GM21528 (cell line): ENCODE results near the gene TBCK.
A peak's percentile ranks its signal among the peaks of the same experiment; 100 is the strongest.

Experiments
- ATAC-seq: cut with Tn5 transposase; IDR thresholded peaks from one replicate; pipeline ENCODE4 v1.9.1; 2021; ENCODE audit warnings: mild to moderate bottlenecking, moderate library complexity; ENCODE audit not compliant: unreplicated experiment, low FRiP score

TBCK gene

DNA sequence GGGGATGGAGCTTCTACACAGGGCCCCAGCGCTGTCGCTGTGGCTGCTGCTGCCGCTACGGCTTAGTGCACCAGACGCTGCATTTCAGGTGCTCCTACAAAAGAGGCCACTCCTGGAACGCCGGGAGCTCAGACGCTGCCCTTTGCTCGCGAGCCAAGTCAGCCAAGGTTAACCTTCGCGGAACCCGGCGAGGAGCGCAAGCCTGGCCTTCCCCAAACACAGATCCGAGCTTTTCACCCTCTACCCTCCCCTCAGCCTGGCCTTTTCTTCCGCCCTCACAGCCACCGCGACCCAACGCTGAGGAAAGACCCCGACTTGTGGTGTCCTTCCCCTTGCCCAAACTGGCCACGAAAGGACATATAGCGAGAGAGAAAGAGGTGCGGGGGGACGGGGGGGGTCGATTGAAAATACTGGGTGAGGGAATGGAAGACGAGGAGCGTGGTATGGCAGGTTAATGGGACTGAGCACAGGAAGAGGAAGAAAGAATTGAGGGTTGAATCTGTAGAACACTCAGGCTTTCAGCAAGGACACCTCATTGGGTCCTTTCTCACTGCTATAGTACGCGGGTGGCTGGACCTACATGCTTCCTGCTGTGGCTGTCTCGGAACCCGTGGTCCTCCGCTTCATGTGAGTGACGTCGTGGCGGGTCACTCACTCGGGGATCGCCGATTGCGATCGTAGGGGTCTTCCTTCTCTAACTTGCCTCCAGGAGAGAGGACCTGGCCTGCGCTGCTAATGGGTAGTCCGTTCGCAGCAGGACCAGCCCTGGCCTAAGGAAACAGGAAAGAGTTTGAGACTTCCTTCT, at the start of gene TBCK, which contains the start of gene AIMP1:
Gene TBCK, minus strand, starts transcription at position 242 of the 805 bp plus-strand sequence. CDS start 7,249 bp downstream, outside the sequence.
Gene AIMP1, plus strand, starts transcription at position 583 of the 805 bp plus-strand sequence. CDS start 8,460 bp downstream, outside the sequence.
- peak; percentile 91 for ATAC-seq

DNA sequence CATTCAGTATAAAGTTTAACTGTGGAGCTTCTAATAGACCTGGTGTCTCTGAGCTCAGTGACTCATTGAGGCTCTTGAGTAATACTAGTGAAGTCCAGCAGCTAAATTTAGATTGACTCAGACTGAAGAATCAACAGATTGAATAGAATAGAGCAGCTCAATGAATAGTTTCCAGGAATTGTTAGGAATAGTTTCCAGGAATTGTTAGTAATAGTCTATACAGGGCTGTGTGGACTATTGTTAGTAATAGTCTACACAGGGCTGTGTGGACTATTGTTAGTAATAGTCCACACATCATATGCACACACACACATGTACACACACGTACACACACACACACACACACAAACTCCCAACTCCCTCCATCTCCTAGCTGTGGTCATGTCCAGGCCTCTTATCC, 49.6 kb upstream of the TBCK start:
- no peak for ATAC-seq

- ATAC-seq = no peak
Observed at GRCh38 chr4:106364282-106364681, 48.3 kb upstream of the TBCK start.

DNA sequence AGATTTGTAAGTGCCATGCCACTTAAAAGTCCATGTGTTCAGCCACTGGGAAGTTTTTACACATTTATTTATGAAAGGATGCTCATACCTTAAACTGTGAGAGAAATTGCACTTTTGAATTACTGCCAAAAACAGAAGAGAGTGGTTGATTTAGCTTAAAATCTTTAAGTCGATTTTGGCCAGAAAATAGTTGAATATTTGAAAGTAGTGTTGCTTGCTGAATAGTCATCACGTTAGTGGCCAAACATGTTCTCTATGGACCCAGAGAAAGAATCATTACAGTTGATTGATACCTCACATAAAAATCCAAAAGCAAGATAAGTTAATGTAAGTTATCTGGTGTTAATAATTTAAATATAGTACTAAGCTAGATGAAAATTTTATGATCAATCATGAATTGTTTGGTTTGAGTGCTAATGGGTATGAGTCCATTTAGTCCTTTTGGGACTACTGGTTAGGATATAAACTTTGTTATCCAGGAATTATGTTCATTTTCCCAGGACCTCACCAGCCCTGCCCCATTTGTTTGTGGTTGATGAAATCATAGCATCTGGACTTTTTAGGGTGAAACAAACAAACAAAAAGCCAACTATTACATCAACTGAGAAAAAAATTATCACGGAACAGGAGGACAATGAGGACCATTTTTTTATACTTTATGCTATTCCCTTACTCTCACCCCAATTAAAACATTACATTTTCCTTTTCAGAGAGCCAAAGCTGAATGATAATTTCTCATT, 46.2 kb upstream of the TBCK start:
- no peak for ATAC-seq

GRCh38 chr4:106358899-106359298, 42.9 kb upstream of the TBCK start:
- ATAC-seq = no peak

GRCh38 chr4:106355193-106355592, 39.2 kb upstream of the TBCK start:
- no peak for ATAC-seq

GRCh38 chr4:106353786-106354185, 37.8 kb upstream of the TBCK start:
- ATAC-seq = no peak

- ATAC-seq = no peak
Observed at GRCh38 chr4:106351016-106351415, 35.0 kb upstream of the TBCK start.

DNA sequence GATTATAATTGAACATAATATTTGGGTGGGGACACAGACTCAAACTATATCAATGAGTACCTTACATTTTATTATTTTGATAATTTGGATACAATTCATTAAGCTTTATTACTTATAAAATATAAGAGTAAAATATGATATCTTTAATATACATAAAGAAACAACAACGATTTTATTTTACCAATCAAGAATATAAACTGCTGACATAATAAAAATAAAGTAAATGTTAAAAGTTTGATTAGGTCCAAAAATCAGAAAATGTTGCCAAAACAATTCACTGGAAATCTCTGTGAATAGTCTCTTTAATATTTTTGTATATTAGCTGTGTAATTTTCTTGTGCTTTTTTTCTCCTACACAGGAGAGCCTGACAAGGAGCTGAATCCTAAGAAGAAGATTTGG, 31.2 kb upstream of the TBCK start:
- no peak for ATAC-seq

GRCh38 chr4:106344647-106344970, 28.6 kb upstream of the TBCK start:
- no peak for ATAC-seq

DNA sequence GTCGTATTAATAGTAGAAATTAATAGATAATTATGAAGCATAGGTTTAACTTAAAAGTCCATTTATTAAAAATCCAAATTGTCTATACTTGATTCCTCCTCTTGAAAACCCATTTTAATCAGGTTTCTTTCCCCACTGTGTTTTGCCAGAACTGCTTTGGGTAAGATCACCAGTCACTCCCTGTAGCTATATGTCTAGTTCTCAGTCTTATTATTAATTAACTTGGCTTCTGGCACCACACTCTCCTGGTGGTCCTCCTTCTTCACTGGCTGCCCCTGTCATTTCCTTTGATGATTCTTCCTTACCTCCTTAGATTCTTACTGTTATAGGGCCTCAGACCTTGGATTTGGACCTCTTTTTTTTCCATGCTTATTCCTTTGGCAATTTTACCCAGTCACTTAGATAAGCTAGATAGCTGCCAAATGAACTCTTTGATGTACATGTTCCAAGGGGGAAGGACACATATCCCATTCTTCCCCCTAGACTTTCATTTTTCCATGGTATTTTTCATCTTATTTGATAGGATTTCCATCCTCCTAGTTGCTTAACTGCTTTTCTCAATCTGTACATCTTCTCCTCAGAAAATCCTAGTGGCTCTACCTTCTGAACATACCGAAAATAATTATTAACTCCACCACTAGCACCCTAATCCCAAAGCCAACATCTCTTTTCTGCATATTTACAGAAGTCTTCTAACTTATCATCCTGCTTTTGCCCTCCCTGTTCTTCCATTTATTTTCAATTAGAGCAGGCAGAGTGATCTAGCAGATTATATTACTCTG, 28.0 kb upstream of the TBCK start:
- no peak for ATAC-seq

DNA sequence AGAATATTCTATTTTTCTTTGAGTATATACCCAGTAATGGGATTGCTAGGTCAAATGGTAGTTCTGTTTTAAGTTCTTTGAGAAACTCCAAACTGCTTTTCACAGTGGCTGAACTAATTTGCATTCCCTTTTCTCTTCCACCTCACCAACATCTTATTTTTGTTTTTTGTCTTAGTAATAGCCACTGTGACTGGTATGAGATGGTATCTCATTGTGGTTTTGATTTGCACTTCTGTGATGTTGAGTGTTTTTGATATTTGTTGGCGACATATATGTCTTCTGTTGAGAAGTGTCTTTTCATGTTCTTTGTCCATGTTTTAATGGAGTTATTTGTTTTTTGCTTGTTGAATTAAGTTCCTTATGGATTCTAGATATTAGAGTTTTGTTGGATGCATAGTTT, 24.8 kb upstream of the TBCK start:
- no peak for ATAC-seq

GRCh38 chr4:106339431-106339830, 23.4 kb upstream of the TBCK start:
- ATAC-seq = no peak

DNA sequence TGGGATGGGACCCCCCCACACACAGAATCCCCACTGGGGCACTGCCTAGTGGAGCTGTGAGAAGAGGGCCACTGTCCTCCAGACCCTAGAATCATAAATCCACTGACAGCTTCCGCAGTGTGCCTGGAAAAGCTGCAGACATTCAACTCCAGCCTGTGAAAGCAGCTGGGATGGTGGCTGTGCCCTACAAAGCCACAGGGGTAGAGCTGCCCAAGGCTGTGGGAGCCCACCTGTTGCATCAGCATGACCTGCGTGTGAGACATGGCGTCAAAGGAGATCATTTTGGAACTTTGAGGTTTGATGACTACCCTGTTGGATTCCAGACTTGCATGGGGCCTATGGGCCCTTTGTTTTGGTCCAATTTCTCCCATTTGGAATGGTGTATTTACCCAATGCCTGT, 22.7 kb upstream of the TBCK start:
- no peak for ATAC-seq

DNA sequence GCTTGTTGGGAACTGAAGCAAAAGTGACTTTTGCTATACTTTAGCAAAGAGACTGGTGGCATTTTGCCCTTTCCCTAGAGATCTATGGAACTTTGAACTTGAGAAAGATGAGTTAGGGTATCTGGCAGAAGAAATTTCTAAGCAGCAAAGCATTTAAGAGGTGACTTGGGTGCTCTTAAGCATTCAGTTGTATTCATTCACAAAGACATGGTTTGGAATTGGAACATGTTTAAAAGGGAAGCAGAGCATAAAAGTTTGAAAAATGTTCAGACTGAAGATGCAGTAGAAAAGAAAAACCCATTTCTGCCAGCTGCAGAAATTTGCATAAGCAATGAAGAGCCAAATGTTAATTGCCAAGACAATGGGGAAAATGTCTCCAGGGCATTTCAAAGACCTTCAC, 21.9 kb upstream of the TBCK start:
- ATAC-seq = no peak

DNA sequence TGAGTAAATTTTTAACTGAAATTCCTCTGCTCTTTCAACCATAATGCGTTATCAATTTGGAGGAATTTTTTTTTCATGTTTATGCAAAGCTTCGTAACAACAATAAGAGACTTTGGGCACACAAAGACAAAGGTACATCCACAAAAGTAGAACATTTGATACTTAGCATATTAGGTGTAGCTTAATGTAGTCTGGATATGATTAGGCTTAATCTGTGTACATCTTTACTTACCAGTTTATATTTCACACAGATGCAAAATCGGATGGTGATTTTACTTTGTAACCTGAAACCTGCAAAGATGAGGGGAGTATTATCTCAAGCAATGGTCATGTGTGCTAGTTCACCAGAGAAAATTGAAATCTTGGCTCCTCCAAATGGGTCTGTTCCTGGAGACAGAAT, 20.6 kb upstream of the TBCK start:
- ATAC-seq = no peak

DNA sequence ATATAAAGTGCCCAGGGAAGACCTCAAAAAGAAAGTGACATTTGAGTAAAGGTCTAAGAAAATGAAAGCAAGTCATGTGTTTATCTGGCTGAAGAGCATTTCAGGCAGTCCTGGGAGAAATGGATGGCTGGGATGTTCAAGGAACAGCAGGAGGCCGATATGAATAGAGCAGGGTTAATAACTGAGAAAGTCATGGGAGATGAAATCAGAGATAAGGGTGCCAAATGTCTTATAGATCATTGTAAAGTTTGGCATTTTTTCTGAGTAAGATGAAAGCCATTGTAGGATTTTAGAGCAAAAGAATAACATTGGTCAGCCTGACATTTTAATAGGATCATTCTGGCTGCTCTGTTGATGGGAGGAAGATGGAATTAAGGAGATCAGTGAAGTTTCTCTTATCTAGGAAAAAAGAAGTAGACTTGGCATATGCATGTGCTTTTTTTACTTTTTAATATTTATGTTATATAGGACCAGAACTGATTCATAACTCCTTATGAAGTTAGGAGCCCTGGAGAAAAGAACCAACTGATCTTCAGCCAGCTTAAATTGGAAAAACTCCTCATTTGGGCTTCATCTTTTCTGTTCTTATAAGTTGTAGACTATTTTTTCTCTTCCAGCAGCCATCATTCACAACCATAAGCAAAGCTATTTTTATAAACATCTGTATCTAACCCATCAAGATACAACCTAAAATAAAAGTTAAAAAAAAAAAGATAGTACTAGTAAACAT, 18.9 kb upstream of the TBCK start:
- no peak for ATAC-seq

DNA sequence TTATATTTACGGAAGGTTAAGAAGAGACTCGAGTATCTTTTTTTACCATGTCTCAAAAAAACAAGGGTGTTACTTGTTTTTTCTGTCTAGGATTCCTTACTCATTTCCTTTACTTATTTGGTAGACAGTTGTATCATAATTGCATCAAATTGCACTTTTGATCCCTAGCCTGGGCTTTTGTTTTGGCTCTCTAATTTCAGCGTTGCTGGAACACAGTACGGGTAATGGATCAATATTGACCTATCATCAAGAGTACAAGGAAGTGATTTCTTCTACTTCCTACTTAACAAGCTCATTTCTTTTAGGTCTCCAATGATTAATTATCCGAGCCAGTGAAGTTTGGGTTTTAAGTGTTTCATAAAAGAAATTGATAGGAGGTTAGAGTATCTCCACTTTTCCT, 17.2 kb upstream of the TBCK start:
- no peak for ATAC-seq

DNA sequence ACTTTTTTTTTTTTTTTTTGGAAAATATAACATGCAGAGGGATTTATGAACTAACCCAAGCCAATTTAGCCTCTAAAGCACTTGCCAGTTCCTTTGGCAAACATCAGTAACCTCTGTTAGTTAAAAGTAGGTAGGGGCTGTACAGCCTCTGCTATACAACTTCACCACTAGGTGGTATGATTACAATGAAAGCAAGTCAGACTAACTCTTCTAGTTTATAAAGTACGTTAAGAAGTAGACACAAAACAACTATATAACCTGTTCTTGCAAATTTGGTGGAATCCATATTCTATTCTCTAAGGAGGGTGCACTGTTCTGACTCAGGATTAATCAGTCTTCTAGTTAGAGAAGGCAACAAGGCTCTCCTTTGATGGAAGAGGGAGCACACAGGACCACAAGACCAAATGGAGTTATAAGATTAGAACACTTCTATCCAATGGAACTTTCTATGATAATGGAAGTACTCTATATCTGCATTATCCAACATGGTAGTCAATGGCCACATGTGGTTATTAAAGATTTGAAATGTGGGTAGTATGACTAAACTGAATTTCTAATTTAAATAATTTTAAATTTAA, 13.1 kb upstream of the TBCK start:
- peak; percentile 77 for ATAC-seq

GRCh38 chr4:106325800-106326199, 9.8 kb upstream of the TBCK start:
- no peak for ATAC-seq
